Lung microvascular endothelial cell (primary cell): Measurements from ENCODE around the gene MCUR1. TPM values are rescaled to one million over a fixed set of nuclear protein-coding genes. Genes with fewer than 3 reads are reported as not detected.
A peak's percentile ranks its signal among the peaks of the same experiment; 100 is the strongest.
"Not testable (repeated sequence)": the region's sequence is repeated elsewhere in the genome, so short reads cannot be mapped to it uniquely, and the experiment has no call there.

ENCODE experiments used
- DNase-seq, 2 donors: peaks; one replicate each; pipeline versions ENCODE4 v3.0.0 to v3.0.0-alpha.2; 2010; ENCODE audit warnings: low read depth in 2 of 2
- total RNA-seq: library from RNA; depleted of rRNA; stranded (reverse); fragments of >200 nt; gene quantifications from 2 replicates; pipeline ENCODE4 v1.2.1, GENCODE V29; 2014

Gene MCUR1
- total RNA-seq, 1 donor from 2014 or later, result 6.5 TPM

GRCh38 chr6:13780162-13780561, 34.2 kb downstream of the MCUR1 start:
- DNase-seq, result not testable (repeated sequence)

- DNase-seq, result no peak
These were observed 36.3 kb downstream of the MCUR1 start for GRCh38 chr6:13778028-13778427.

GRCh38 chr6:13776602-13777001, 37.8 kb downstream of the MCUR1 start:
- no peak for DNase-seq

GRCh38 chr6:13775466-13775865, 38.9 kb downstream of the MCUR1 start:
- DNase-seq, result not testable (repeated sequence)

GRCh38 chr6:13772358-13773030, 41.9 kb downstream of the MCUR1 start:
- DNase-seq, result not testable (repeated sequence)

GRCh38 chr6:13769655-13770053, 44.7 kb downstream of the MCUR1 start:
- no peak for DNase-seq

- DNase-seq, result no peak
These were observed 45.2 kb downstream of the MCUR1 start for GRCh38 chr6:13769034-13769654.

GRCh38 chr6:13767121-13767808, 47.1 kb downstream of the MCUR1 start:
- DNase-seq, result peak; percentile 23 to 67

- DNase-seq, result no peak
These were observed 48.1 kb downstream of the MCUR1 start for GRCh38 chr6:13766201-13766634.

- DNase-seq, result no peak
These were observed 48.8 kb downstream of the MCUR1 start for GRCh38 chr6:13765570-13765969.

GRCh38 chr6:13764996-13765395, 49.4 kb downstream of the MCUR1 start:
- DNase-seq, result no peak

- DNase-seq, result no peak
These were observed 50.5 kb downstream of the MCUR1 start for GRCh38 chr6:13763740-13764381.

- DNase-seq, result no peak
These were observed 51.5 kb downstream of the MCUR1 start for GRCh38 chr6:13762611-13763441.

GRCh38 chr6:13761361-13762036, 52.9 kb downstream of the MCUR1 start:
- no peak for DNase-seq

- DNase-seq, result peak in 1 of 2 donors; percentile 91
These were observed 53.8 kb downstream of the MCUR1 start for GRCh38 chr6:13760307-13761304.

- no peak for DNase-seq
These were observed 55.3 kb downstream of the MCUR1 start for GRCh38 chr6:13759025-13759424.

GRCh38 chr6:13754644-13755043, 59.7 kb downstream of the MCUR1 start:
- DNase-seq, result no peak

GRCh38 chr6:13743736-13744127, 70.6 kb downstream of the MCUR1 start:
- DNase-seq, result no peak

GRCh38 chr6:13742961-13743735, 71.2 kb downstream of the MCUR1 start:
- no peak for DNase-seq
